Ishikawa (cell line): ENCODE data around the gene RFC5.

Experiments
- CEBPB ChIP-seq: IDR thresholded peaks from 2 replicates; pipeline ENCODE4 v1.6.1; 2012
- CREB1 ChIP-seq: IDR thresholded peaks from 2 replicates; pipeline ENCODE4 v1.6.1; 2012; ENCODE audit warnings: low read depth
- EGR1 ChIP-seq: IDR thresholded peaks from 2 replicates; pipeline ENCODE4 v1.6.1; 2012
- EP300 ChIP-seq: IDR thresholded peaks from 2 replicates; pipeline ENCODE4 v1.6.1; 2012; ENCODE audit warnings: borderline replicate concordance
- FOXM1 ChIP-seq: IDR thresholded peaks from 2 replicates; pipeline ENCODE4 v1.6.1; 2012; ENCODE audit warnings: low read depth, borderline replicate concordance
- MAX ChIP-seq: IDR thresholded peaks from 2 replicates; pipeline ENCODE4 v1.6.1; 2012
- NFIC ChIP-seq: IDR thresholded peaks from 2 replicates; pipeline ENCODE4 v1.6.1; 2012
- RAD21 ChIP-seq: IDR thresholded peaks from 2 replicates; pipeline ENCODE4 v1.6.1; 2012; ENCODE audit warnings: low read depth
- TAF1 ChIP-seq: IDR thresholded peaks from 2 replicates; pipeline ENCODE4 v1.6.1; 2012; ENCODE audit warnings: low read depth, mild to moderate bottlenecking
- TCF12 ChIP-seq: IDR thresholded peaks from 2 replicates; pipeline ENCODE4 v1.6.1; 2012; ENCODE audit warnings: low read depth
- TEAD4 ChIP-seq: IDR thresholded peaks from 2 replicates; pipeline ENCODE4 v1.6.1; 2012
- ZBTB7A ChIP-seq: IDR thresholded peaks from 2 replicates; pipeline ENCODE4 v1.6.1; 2012; ENCODE audit warnings: low read depth
- TF ChIP-seq, protein P1 (sequence below): IDR thresholded peaks from 2 replicates; pipeline ENCODE4 v1.6.1; 2012; ENCODE audit warnings: low read depth, mild to moderate bottlenecking

- TF ChIP-seq TEAD4 (no peak), CEBPB (no peak), TAF1 (peak; percentile 37; the same call in 1 of the 2 replicates), MAX (peak; percentile 51), EP300 (no peak), TCF12 (no peak), NFIC (no peak), FOXM1 (no peak), RAD21 (no peak), ZBTB7A (peak; percentile 63; the same call in 1 of the 2 replicates), CREB1 (no peak), EGR1 (no peak)
- TF ChIP-seq, protein P1, sequence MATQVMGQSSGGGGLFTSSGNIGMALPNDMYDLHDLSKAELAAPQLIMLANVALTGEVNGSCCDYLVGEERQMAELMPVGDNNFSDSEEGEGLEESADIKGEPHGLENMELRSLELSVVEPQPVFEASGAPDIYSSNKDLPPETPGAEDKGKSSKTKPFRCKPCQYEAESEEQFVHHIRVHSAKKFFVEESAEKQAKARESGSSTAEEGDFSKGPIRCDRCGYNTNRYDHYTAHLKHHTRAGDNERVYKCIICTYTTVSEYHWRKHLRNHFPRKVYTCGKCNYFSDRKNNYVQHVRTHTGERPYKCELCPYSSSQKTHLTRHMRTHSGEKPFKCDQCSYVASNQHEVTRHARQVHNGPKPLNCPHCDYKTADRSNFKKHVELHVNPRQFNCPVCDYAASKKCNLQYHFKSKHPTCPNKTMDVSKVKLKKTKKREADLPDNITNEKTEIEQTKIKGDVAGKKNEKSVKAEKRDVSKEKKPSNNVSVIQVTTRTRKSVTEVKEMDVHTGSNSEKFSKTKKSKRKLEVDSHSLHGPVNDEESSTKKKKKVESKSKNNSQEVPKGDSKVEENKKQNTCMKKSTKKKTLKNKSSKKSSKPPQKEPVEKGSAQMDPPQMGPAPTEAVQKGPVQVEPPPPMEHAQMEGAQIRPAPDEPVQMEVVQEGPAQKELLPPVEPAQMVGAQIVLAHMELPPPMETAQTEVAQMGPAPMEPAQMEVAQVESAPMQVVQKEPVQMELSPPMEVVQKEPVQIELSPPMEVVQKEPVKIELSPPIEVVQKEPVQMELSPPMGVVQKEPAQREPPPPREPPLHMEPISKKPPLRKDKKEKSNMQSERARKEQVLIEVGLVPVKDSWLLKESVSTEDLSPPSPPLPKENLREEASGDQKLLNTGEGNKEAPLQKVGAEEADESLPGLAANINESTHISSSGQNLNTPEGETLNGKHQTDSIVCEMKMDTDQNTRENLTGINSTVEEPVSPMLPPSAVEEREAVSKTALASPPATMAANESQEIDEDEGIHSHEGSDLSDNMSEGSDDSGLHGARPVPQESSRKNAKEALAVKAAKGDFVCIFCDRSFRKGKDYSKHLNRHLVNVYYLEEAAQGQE = no peak
Observed at GRCh38 chr12:118061873-118062843, 45.7 kb downstream of the RFC5 start.
